ENCODE measurements around the gene RIN3.

The RIN3 gene

DNA sequence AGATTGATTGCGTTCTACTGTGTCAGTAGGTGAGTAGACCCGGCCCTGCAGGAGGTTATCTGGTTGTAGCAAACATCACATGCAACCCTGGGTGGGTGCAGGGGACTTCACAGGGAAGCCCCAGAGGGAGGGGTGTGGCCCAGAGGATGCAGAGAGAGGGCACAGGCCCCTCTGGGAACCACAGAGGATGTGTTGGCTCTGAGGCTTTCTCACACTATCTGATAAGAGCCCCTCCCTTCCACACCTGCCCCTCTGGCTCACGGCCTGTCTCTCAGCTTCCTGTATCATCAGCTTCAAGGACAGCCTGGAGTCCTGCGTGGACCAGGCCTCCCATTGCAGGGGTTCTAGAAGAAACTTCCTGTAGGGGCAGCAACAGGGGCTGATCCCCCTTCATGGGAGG is 101.9 kb downstream of the RIN3 start:
- Histone ChIP-seq H3K9me3 (replicated peaks in 1 of 11) (peaks cover 0 to 6% (median 0%) of the 10 kb centered on the region in 11 experiments; a peak in 2 of 22 replicates), H3K4me2 (peak overlapping the region in 10 of 11 experiments; percentile 40 to 80 (median 66); a peak in 20 of 22 replicates), H4K20me1 (peaks cover 0 to 5% (median 0%) of the 10 kb centered on the region in 11 experiments; a peak in 2 of 22 replicates), H3K4me1 (peaks cover 15 to 40% (median 26%) of the 10 kb centered on the region in 10 experiments), H3K27ac (peak overlapping the region in 5 of 11 experiments; percentile 31 to 54 (median 37); a peak in 11 of 22 replicates), H3K36me3 (peaks cover 0 to 28% (median 0%) of the 10 kb centered on the region in 11 experiments; a peak in 5 of 22 replicates), H3K9ac (peak overlapping the region in 6 of 11 experiments; percentile 0 to 6 (median 4); a peak in 4 of 22 replicates), H3K4me3 (no peak overlapping the region), H3K27me3 (no peaks in the 10 kb centered on the region)
- no peak for TF ChIP-seq Cebpa-rat (IDR thresholded peaks at IDR 0.05)

- Histone ChIP-seq H3K27ac (peak overlapping the region in 6 of 11 experiments; percentile 1 to 54 (median 36); a peak in 11 of 22 replicates), H3K4me1 (peaks cover 15 to 35% (median 24%) of the 10 kb centered on the region in 10 experiments), H3K4me2 (peak overlapping the region in 10 of 11 experiments; percentile 40 to 80 (median 66); a peak in 19 of 22 replicates), H3K4me3 (no peak overlapping the region), H3K9me3 (replicated peaks in 1 of 11) (peaks cover under 1 to 13% (median 5%) of the 10 kb centered on the region in 11 experiments; a peak in 15 of 22 replicates), H3K36me3 (peaks cover 0 to 35% (median 0%) of the 10 kb centered on the region in 11 experiments; a peak in 6 of 22 replicates), H3K9ac (peak overlapping the region in 3 of 11 experiments; percentile 0 to 5 (median 3); a peak in 1 of 22 replicates), H3K27me3 (no peaks in the 10 kb centered on the region), H4K20me1 (peaks cover 0 to 5% (median 0%) of the 10 kb centered on the region in 11 experiments; a peak in 2 of 22 replicates)
- TF ChIP-seq Cebpa-rat (IDR thresholded peaks at IDR 0.05) = no peak
These were observed 102.6 kb downstream of the RIN3 start for GRCh38 chr14:92616178-92616577.

DNA sequence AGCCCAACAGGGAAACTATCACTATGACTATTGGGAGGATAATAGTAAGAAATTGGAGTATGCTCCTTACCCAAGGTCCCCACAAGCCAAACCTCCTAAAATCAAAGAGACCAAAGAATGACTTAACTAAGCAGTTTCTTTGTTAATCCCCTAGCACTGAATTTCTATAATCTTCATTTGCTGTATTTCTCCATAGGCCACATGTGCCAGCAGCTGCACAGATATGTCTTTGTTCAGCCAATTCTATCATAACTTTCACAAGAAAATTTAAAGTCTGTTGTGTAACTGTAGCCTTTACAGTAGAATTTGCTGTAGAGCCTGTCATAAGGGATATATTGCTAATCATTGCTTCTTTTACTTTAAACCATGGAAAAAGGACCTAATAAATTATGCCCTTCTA is 104.0 kb downstream of the RIN3 start:
- no peak for TF ChIP-seq Cebpa-rat (IDR thresholded peaks at IDR 0.05)
- H3K9ac ChIP-seq = no peak overlapping the region
- peaks cover 15 to 35% (median 24%) of the 10 kb centered on the region in 10 experiments for H3K4me1 ChIP-seq
- H3K27me3 ChIP-seq = no peaks in the 10 kb centered on the region
- H3K27ac ChIP-seq = no peak overlapping the region
- H3K36me3 ChIP-seq = peaks cover 0 to 49% (median 12%) of the 10 kb centered on the region in 11 experiments; a peak in 16 of 22 replicates
- no peak overlapping the region for H3K4me3 ChIP-seq
- H3K4me2 ChIP-seq = no peak overlapping the region
- H3K9me3 ChIP-seq (replicated peaks in 1 of 11) = peaks cover 15 to 27% (median 19%) of the 10 kb centered on the region in 11 experiments
- H4K20me1 ChIP-seq = peaks cover 0 to 5% (median 0%) of the 10 kb centered on the region in 11 experiments; a peak in 2 of 22 replicates

- no peak overlapping the region for H3K4me2 ChIP-seq
- H3K9me3 ChIP-seq (replicated peaks in 1 of 11) = peaks cover 36 to 50% (median 42%) of the 10 kb centered on the region in 11 experiments
- H3K27ac ChIP-seq = no peak overlapping the region
- peaks cover 6 to 72% (median 24%) of the 10 kb centered on the region in 11 experiments; a peak in 18 of 22 replicates for H3K36me3 ChIP-seq
- no peak overlapping the region for H3K9ac ChIP-seq
- no peak for TF ChIP-seq Cebpa-rat (IDR thresholded peaks at IDR 0.05)
- no peak overlapping the region for H3K4me3 ChIP-seq
- peaks cover 10 to 17% (median 14%) of the 10 kb centered on the region in 10 experiments; a peak in 19 of 20 replicates for H3K4me1 ChIP-seq
- no peaks in the 10 kb centered on the region for H4K20me1 ChIP-seq
- H3K27me3 ChIP-seq = no peaks in the 10 kb centered on the region
These were observed 106.3 kb downstream of the RIN3 start for GRCh38 chr14:92619671-92620456.

GRCh38 chr14:92622311-92622710 is 108.7 kb downstream of the RIN3 start:
- Histone ChIP-seq H4K20me1 (no peaks in the 10 kb centered on the region), H3K4me1 (no peaks in the 10 kb centered on the region), H3K4me2 (no peak overlapping the region), H3K9me3 (replicated peaks in 1 of 11) (peaks cover 55 to 72% (median 62%) of the 10 kb centered on the region in 11 experiments), H3K9ac (no peak overlapping the region), H3K27ac (no peak overlapping the region), H3K4me3 (no peak overlapping the region), H3K27me3 (no peaks in the 10 kb centered on the region), H3K36me3 (peaks cover 11 to 82% (median 33%) of the 10 kb centered on the region in 11 experiments; a peak in 20 of 22 replicates)
- no peak for TF ChIP-seq Cebpa-rat (IDR thresholded peaks at IDR 0.05)

GRCh38 chr14:92624764-92625163 is 111.2 kb downstream of the RIN3 start:
- H3K27ac ChIP-seq = no peak overlapping the region
- H3K4me3 ChIP-seq = no peak overlapping the region
- H3K4me2 ChIP-seq = no peak overlapping the region
- H3K9me3 ChIP-seq (replicated peaks in 1 of 11) = peaks cover 69 to 97% (median 82%) of the 10 kb centered on the region in 11 experiments
- no peak for TF ChIP-seq Cebpa-rat (IDR thresholded peaks at IDR 0.05)
- H3K9ac ChIP-seq = no peak overlapping the region
- no peaks in the 10 kb centered on the region for H4K20me1 ChIP-seq
- peaks cover 0 to 10% (median under 1%) of the 10 kb centered on the region in 10 experiments; a peak in 7 of 20 replicates for H3K4me1 ChIP-seq
- peaks cover 11 to 98% (median 41%) of the 10 kb centered on the region in 11 experiments; a peak in 20 of 22 replicates for H3K36me3 ChIP-seq
- no peaks in the 10 kb centered on the region for H3K27me3 ChIP-seq

DNA sequence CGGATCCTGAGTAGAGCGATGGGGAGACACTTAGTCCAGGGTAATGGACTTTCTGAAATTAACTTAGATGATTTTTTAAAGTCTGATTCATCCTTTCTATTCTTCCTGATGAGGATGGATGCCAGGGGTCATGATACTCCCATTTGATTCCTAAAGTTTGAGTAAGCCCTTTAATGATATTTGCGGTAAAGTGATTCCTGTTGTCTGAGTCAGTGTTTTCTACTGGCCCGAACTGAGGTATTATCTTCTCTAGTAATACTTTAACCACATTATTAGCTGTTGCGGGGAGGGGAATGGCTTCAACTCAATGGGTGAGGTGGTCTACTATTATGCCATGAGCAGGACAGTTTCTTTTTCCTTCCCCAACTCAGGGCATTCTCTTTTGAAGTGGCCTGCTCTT is 111.6 kb downstream of the RIN3 start:
- Histone ChIP-seq H3K27ac (no peak overlapping the region), H3K9ac (no peak overlapping the region), H3K27me3 (no peaks in the 10 kb centered on the region), H3K36me3 (peaks cover 11 to 95% (median 41%) of the 10 kb centered on the region in 11 experiments; a peak in 20 of 22 replicates), H3K4me2 (no peak overlapping the region), H3K4me1 (peaks cover 0 to 14% (median 3%) of the 10 kb centered on the region in 10 experiments; a peak in 12 of 20 replicates), H3K4me3 (no peak overlapping the region), H3K9me3 (replicated peaks in 1 of 11) (peaks cover 69 to 96% (median 82%) of the 10 kb centered on the region in 11 experiments), H4K20me1 (no peaks in the 10 kb centered on the region)
- no peak for TF ChIP-seq Cebpa-rat (IDR thresholded peaks at IDR 0.05)

GRCh38 chr14:92626041-92626440 is 112.5 kb downstream of the RIN3 start:
- Histone ChIP-seq H3K27me3 (no peaks in the 10 kb centered on the region), H3K4me3 (no peak overlapping the region), H3K9me3 (replicated peaks in 1 of 11) (peaks cover 65 to 88% (median 78%) of the 10 kb centered on the region in 11 experiments), H4K20me1 (no peaks in the 10 kb centered on the region), H3K36me3 (peaks cover 11 to 86% (median 41%) of the 10 kb centered on the region in 11 experiments; a peak in 20 of 22 replicates), H3K4me2 (no peak overlapping the region), H3K9ac (no peak overlapping the region), H3K4me1 (peaks cover 0 to 23% (median 11%) of the 10 kb centered on the region in 10 experiments; a peak in 14 of 20 replicates), H3K27ac (no peak overlapping the region)
- no peak for TF ChIP-seq Cebpa-rat (IDR thresholded peaks at IDR 0.05)

All from BLaER1 treated with 17β-estradiol and CSF1 and Interleukin-3, amounts not matched to agents 10 nM and 100 nM (cell line).